A549 (cell line): ENCODE measurements around the gene ZNF79. TPM values are rescaled to one million over a fixed set of nuclear protein-coding genes. Genes with fewer than 3 reads are reported as not detected.

Experiments used
- ATAC-seq, 2 experiments: fragments of 200-7000 bp in 1 of 2; fragments of >200 bp in 1 of 2; cut with Nextera tagmentation in 1 of 2; cut with Tn5 transposase in 1 of 2; 3 replicates each; pipeline versions ENCODE4 v1.8.0 to v1.9.1; 2018 to 2020; ENCODE audit warnings: mild to moderate bottlenecking in 1 of 2, moderate library complexity in 1 of 2
- CTCF ChIA-PET: fragments of 300-600 bp; sonication (Branson Sonifier 250); formaldehyde crosslinking; extraction: SDS; loops from one replicate; lab custom pipeline; 2021; ENCODE audit warnings: antibody characterized with exemption, inconsistent platforms; lab: Yijun Ruan, JAX
- POLR2A ChIA-PET: fragments of 350-600 bp; formaldehyde crosslinking; extraction: SDS; loops from one replicate; lab custom pipeline; 2021; ENCODE audit warnings: antibody characterized with exemption, inconsistent platforms; lab: Yijun Ruan, JAX
- DNase-seq, 2 experiments: peaks; one replicate each; pipeline versions ENCODE4 v3.0.0 to v3.0.0-alpha.2; 2011 to 2016; ENCODE audit warnings: low read depth in 1 of 2, low spot score in 1 of 2
- FAIRE-seq: peaks from 2 replicates; lab custom pipeline; 2011; peaks lifted over from hg19 to GRCh38; lab: Jason Lieb, UNC
- H3K27ac ChIP-seq, 2 experiments: fragments of >200 bp; sonication (Bioruptor Twin); formaldehyde crosslinking; 3 replicates each; pipeline ENCODE4 v1.5.1; 2016 to 2017
- H3K4me1 ChIP-seq: fragments of >200 bp; sonication (Bioruptor Twin); formaldehyde crosslinking; 3 replicates; pipeline ENCODE4 v1.6.1; 2016
- H3K4me2 ChIP-seq: fragments of >200 bp; sonication (Bioruptor Twin); formaldehyde crosslinking; 3 replicates; pipeline ENCODE4 v1.6.1; 2016
- H3K4me3 ChIP-seq: fragments of >200 bp; sonication (Bioruptor Twin); formaldehyde crosslinking; 3 replicates; pipeline ENCODE4 v1.5.1; 2016
- H3K9me3 ChIP-seq: fragments of >200 bp; sonication (Bioruptor Twin); formaldehyde crosslinking; 3 replicates; pipeline ENCODE4 v1.6.1; 2016
- CBX2 ChIP-seq: fragments of 200-600 bp; sonication (generic); IDR thresholded peaks from 2 replicates; pipeline ENCODE4 v1.6.1; 2016; ENCODE audit warnings: low read depth, mild to moderate bottlenecking, borderline replicate concordance
- CHD2 ChIP-seq: fragments of 150-350 bp; IDR thresholded peaks from 2 replicates; pipeline ENCODE4 v1.6.1; 2014; ENCODE audit warnings: low read length; ENCODE audit not compliant: partially characterized antibody
- EP300 ChIP-seq, 2 experiments: fragments of >200 bp; sonication (Bioruptor Twin); formaldehyde crosslinking; IDR thresholded peaks; 2 replicates in 1 of 2; 3 replicates in 1 of 2; pipeline ENCODE4 v1.6.1; 2016 to 2017
- ESRRA ChIP-seq: fragments of 150-350 bp; IDR thresholded peaks from 2 replicates; pipeline ENCODE4 v1.6.1; 2014; ENCODE audit warnings: mild to moderate bottlenecking, low read length, borderline replicate concordance
- FOSB ChIP-seq: fragments of 250-450 bp; sonication (Bioruptor Pico); IDR thresholded peaks from 2 replicates; pipeline ENCODE4 v1.5.0; 2020; ENCODE audit warnings: mild to moderate bottlenecking, moderate library complexity
- FOSL2 ChIP-seq, 2 experiments: fragments of 450-650 bp in 1 of 2; fragments of >200 bp in 1 of 2; sonication (Bioruptor Twin) in 1 of 2; formaldehyde crosslinking; IDR thresholded peaks; 2 replicates each; pipeline versions ENCODE4 v1.5.0 to v1.6.1; 2016 to 2020; ENCODE audit warnings: mild to moderate bottlenecking in 1 of 2, moderate library complexity in 1 of 2
- HES2 ChIP-seq: fragments of >200 bp; sonication (Bioruptor Twin); formaldehyde crosslinking; IDR thresholded peaks from 2 replicates; pipeline ENCODE4 v1.6.1; 2016
- HEYL ChIP-seq: fragments of 250-450 bp; sonication (Bioruptor Pico); IDR thresholded peaks from 2 replicates; pipeline ENCODE4 v1.8.0; 2021; ENCODE audit warnings: mild to moderate bottlenecking, moderate library complexity
- HOXA7 ChIP-seq: fragments of 250-450 bp; sonication (Bioruptor Pico); IDR thresholded peaks from 2 replicates; pipeline ENCODE4 v1.5.0; 2020; ENCODE audit warnings: mild to moderate bottlenecking, moderate library complexity
- JUN ChIP-seq, 2 experiments: fragments of >200 bp; sonication (Bioruptor Twin); formaldehyde crosslinking; IDR thresholded peaks; 2 replicates in 1 of 2; 3 replicates in 1 of 2; pipeline ENCODE4 v1.6.1; 2016 to 2017
- JUNB ChIP-seq: fragments of >200 bp; sonication (Bioruptor Twin); formaldehyde crosslinking; IDR thresholded peaks from 2 replicates; pipeline ENCODE4 v1.6.1; 2016
- KDM5A ChIP-seq: fragments of 200-600 bp; sonication (generic); IDR thresholded peaks from 2 replicates; pipeline ENCODE4 v1.6.1; 2016; ENCODE audit warnings: antibody characterized with exemption, mild to moderate bottlenecking
- NR3C1 ChIP-seq: fragments of >200 bp; sonication (Bioruptor Twin); formaldehyde crosslinking; IDR thresholded peaks from 3 replicates; pipeline ENCODE4 v1.6.1; 2017
- PBX3 ChIP-seq: IDR thresholded peaks from 2 replicates; pipeline ENCODE4 v1.6.1; 2012
- POLR2AphosphoS2 ChIP-seq: conservative IDR thresholded peaks from 2 replicates; pipeline ENCODE4 v1.6.1; 2012; ENCODE audit warnings: low read length, improper control_type of control experiment, inconsistent platforms
- RAD21 ChIP-seq, 2 experiments: fragments of >200 bp in 1 of 2; sonication (Bioruptor Twin) in 1 of 2; formaldehyde crosslinking in 1 of 2; IDR thresholded peaks in 1 of 2; conservative IDR thresholded peaks in 1 of 2; 2 replicates in 1 of 2; 3 replicates in 1 of 2; pipeline ENCODE4 v1.6.1; 2012 to 2018; ENCODE audit warnings: inconsistent platforms in 1 of 2
- REST ChIP-seq: fragments of 200-600 bp; sonication (generic); IDR thresholded peaks from 2 replicates; pipeline ENCODE4 v1.6.1; 2016; ENCODE audit warnings: antibody characterized with exemption, mild to moderate bottlenecking, moderate library complexity
- RFX5 ChIP-seq: fragments of 450-650 bp; IDR thresholded peaks from 2 replicates; pipeline ENCODE4 v1.7.1; 2014; ENCODE audit warnings: antibody characterized with exemption, mild to moderate bottlenecking, moderate library complexity
- RNF2 ChIP-seq: fragments of 200-600 bp; sonication (generic); IDR thresholded peaks from 2 replicates; pipeline ENCODE4 v1.6.1; 2016; ENCODE audit warnings: low read depth, mild to moderate bottlenecking, antibody characterized with exemption, moderate library complexity, borderline replicate concordance
- SREBF2 ChIP-seq: fragments of 450-650 bp; IDR thresholded peaks from 2 replicates; pipeline ENCODE4 v1.6.1; 2014; ENCODE audit warnings: mild to moderate bottlenecking, moderate library complexity
- TP53 ChIP-seq: fragments of 250-450 bp; sonication (Bioruptor Pico); IDR thresholded peaks from 2 replicates; pipeline ENCODE4 v1.5.0; 2021; ENCODE audit warnings: mild to moderate bottlenecking, moderate library complexity
- ZNF302 ChIP-seq: fragments of 250-450 bp; sonication (Bioruptor Pico); IDR thresholded peaks from 2 replicates; pipeline ENCODE4 v1.9.0; 2021; ENCODE audit warnings: inconsistent platforms, mild to moderate bottlenecking, moderate library complexity
- WGBS: methylation state at CpG from one replicate; pipeline ENCODE4 v1.1.6; 2017; ENCODE audit errors: missing lambda C conversion rate; 5-methylcytosine and 5-hydroxymethylcytosine counted together
- polyA plus RNA-seq, 4 experiments: library from polyadenylated mRNA; depleted of rRNA in 3 of 4; stranded (reverse); fragments of >200 nt; fragmentation: RNase III in 1 of 4; extraction: RNeasy Plus Mini Kit Qiagen cat#74134 plus additional on column Dnase treatment in 1 of 4; gene quantifications; 2 replicates in 3 of 4; 3 replicates in 1 of 4; pipeline ENCODE4 v1.2.3, GENCODE V29; 2011 to 2017

Gene ZNF79
- polyA plus RNA-seq, 2 of the 4 experiments (the other 2 are of a cell fraction), result 4.9 to 5.7 TPM

GRCh38 chr9:127419348-127419747, 4.8 kb upstream of the ZNF79 start (continued):
- TF ChIP-seq PBX3 (no peak), HEYL (no peak), EP300 (IDR thresholded peaks at IDR 0.05) (no peak), CHD2 (no peak), RNF2 (no peak)
- TF ChIP-seq, all 56 proteins: peak for 0

- DNase-seq, result no peak
- no CpG with 5 or more reads among the region's 7 CpGs for WGBS
- Histone ChIP-seq H3K4me1 (peaks cover 30% of the 10 kb centered on the region), H3K9me3 (no peaks in the 10 kb centered on the region), H3K4me3 (no peak overlapping the region), H3K27ac (no peak overlapping the region), H3K4me2 (no peak overlapping the region)
- no peak for ATAC-seq
- TF ChIP-seq JUN (IDR thresholded peaks at IDR 0.05) (no peak), REST (no peak), PBX3 (no peak), KDM5A (no peak)
- CTCF ChIA-PET, result no interaction called here
- POLR2A ChIA-PET, result no interaction called here
- no peak for FAIRE-seq
Measured at GRCh38 chr9:127421057-127421456, 3.1 kb upstream of the ZNF79 start.

GRCh38 chr9:127422133-127422782, 1.9 kb upstream of the ZNF79 start:
- no CpG with 5 or more reads among the region's 10 CpGs for WGBS
- H3K4me3 ChIP-seq, result no peak overlapping the region
- H3K4me2 ChIP-seq, result no peak overlapping the region
- ChIA-PET POLR2A (no interaction called here), CTCF (no interaction called here)
- H3K9me3 ChIP-seq, result no peaks in the 10 kb centered on the region
- TF ChIP-seq SREBF2 (no peak), REST (no peak), HOXA7 (CRISPR knock-in tag) (no peak), HES2 (no peak), ESRRA (no peak), RAD21 (conservative IDR thresholded peaks at IDR 0.05 in 1 of 2, IDR thresholded peaks at IDR 0.05 in 1 of 2) (no peak), FOSL2 (IDR thresholded peaks at IDR 0.05) (no peak), FOSL2 (CRISPR knock-in tag; IDR thresholded peaks at IDR 0.05) (no peak), CHD2 (no peak), TP53 (CRISPR knock-in tag) (no peak), POLR2AphosphoS2 (no peak), RFX5 (no peak), JUNB (no peak), NR3C1 (no peak), ZNF302 (CRISPR knock-in tag) (no peak), CBX2 (no peak), HEYL (no peak), FOSB (CRISPR knock-in tag) (no peak)
- FAIRE-seq, result no peak
- DNase-seq, result no peak
- peaks cover 27% of the 10 kb centered on the region for H3K4me1 ChIP-seq
- no peak for ATAC-seq
- H3K27ac ChIP-seq, result no peak overlapping the region
